Aorta (tissue), 5 donors: ENCODE measurements around the gene CFAP53. TPM values are rescaled to one million over a fixed set of nuclear protein-coding genes. Genes with fewer than 3 reads are reported as not detected.

ENCODE experiments used
- ATAC-seq: fragments of 200-7000 bp; cut with Tn5 transposase; one replicate; pipeline ENCODE4 v1.9.1; 2022; ENCODE audit warnings: moderate library complexity; ENCODE audit not compliant: low FRiP score
- DNase-seq, 2 donors: peaks; one replicate each; pipeline ENCODE4 v3.0.0-alpha.2; 2020
- H3K27ac ChIP-seq, 2 donors: one replicate each; pipeline ENCODE4 v1.5.1; 2013; ENCODE audit warnings: low read length in 2 of 2, mild to moderate bottlenecking in 2 of 2, moderate library complexity in 2 of 2, control low read depth in 1 of 2, inconsistent platforms in 1 of 2, low read depth in 1 of 2
- H3K27me3 ChIP-seq, 2 donors: one replicate each; pipeline ENCODE4 v1.6.1; 2013; ENCODE audit warnings: control low read depth in 1 of 2, low read length in 1 of 2, mild to moderate bottlenecking in 1 of 2, moderate library complexity in 1 of 2; ENCODE audit not compliant: insufficient read depth in 2 of 2, control insufficient read depth in 1 of 2
- H3K36me3 ChIP-seq, 2 donors: one replicate each; pipeline ENCODE4 v1.6.1; 2013; ENCODE audit warnings: control low read depth in 1 of 2, low read length in 1 of 2, mild to moderate bottlenecking in 1 of 2; ENCODE audit not compliant: insufficient read depth in 2 of 2, control insufficient read depth in 1 of 2
- H3K4me1 ChIP-seq, 2 donors: one replicate each; pipeline ENCODE4 v1.6.1; 2013; ENCODE audit warnings: low read length in 2 of 2, control low read depth in 1 of 2, mild to moderate bottlenecking in 1 of 2, moderate library complexity in 1 of 2; ENCODE audit not compliant: insufficient read depth in 2 of 2, control insufficient read depth in 1 of 2
- H3K4me3 ChIP-seq, 2 donors: one replicate each; pipeline ENCODE4 v1.5.1; 2013; ENCODE audit warnings: low read length in 2 of 2, control low read depth in 1 of 2, mild to moderate bottlenecking in 1 of 2
- H3K9me3 ChIP-seq: one replicate; pipeline ENCODE4 v1.6.1; 2013; ENCODE audit warnings: mild to moderate bottlenecking, low read length; ENCODE audit not compliant: control insufficient read depth
- WGBS, 2 donors: extraction: QIAGEN DNeasy Blood & Tissue Kit; methylation state at CpG; one replicate each; pipeline ENCODE4 v1.1.7; 2013; 5-methylcytosine and 5-hydroxymethylcytosine counted together
- intact Hi-C, 2 donors: fragments of 100-400 bp; cut with DNase I; formaldehyde crosslinking; loops; one replicate each; pipeline versions ENCODE4 v1.14.2 to v1.15.0; 2022
- polyA plus RNA-seq, 2 donors: library from polyadenylated mRNA; stranded (reverse); fragments of 200-250 nt; gene quantifications; one replicate each; pipeline ENCODE4 v1.2.3, GENCODE V29; 2013
- total RNA-seq, 2 donors: library from RNA; stranded (reverse); fragmentation: NEBNext Ultra II Directional; extraction: Animal tissue kit (Norgen Biotek cat#: 25700); gene quantifications; one replicate each; pipeline ENCODE4 v1.2.1, GENCODE V29; 2021
- donor health status: healthy with polysubstance abuse.
- donor health status: Bipolar disorder and iron deficiency.
- donor health status: DM: no; HTN: no; CAD: no.
- donor health status: DM: no; HTN: no; CAD: no.
- donor health status: DM: yes; HTN: yes; CAD: no.

Gene CFAP53
- total and polyA plus RNA-seq, 4 donors, result 0.39 to 0.61 (median 0.49) TPM; not detected in 1

DNA sequence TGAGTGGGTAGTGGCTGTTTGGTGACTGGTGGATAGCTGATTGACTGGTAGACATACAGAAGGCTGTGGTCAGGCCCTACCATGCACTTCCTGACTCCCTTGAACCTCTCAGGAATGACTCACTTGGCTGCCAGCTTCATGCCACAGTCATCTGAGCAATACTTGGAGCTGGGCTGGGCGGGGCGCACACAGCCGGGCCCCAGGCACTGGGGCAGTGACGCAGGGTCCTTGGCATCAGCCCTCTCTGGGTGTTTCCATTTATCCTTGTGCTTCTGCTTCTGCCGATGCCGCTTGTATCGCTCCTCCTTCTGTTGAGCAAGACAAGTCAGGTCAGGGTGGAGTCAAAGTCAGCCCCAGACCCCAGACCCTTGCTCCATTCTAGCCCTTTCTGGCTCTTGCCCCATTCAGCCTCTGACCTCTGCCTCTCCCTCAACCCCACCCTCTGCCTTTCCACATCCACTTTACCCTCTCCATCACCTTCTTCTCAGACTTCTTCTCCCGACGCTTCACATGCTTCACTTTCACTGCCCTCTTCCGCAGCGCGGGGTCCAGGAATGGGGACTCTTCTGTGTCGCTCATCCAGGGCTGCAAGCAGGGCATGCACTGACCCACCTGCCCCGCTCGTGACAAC lies 18.1 kb upstream of the CFAP53 start:
- Histone ChIP-seq H3K9me3 (no peaks in the 10 kb centered on the region), H3K4me1 (peaks cover 0 to 3% of the 10 kb centered on the region in 2 donors), H3K4me3 (no peak overlapping the region), H3K27ac (no peak overlapping the region), H3K36me3 (peaks cover 0 to 4% of the 10 kb centered on the region in 2 donors), H3K27me3 (no peaks in the 10 kb centered on the region)
- 92 to 93% methylated on average over 15 of the region's 15 CpGs for WGBS, 2 donors
- DNase-seq, result no peak
- intact Hi-C loops, result loop anchor here (10.0 kb wide), 4 partner anchors 90 to 910 kb away; partner anchors contain the start of genes SKA1 (in 2 of the 2), ACAA2 (in 1 of the 2), MEX3C (in 1 of the 2) and RPL17 (in 1 of the 2)
- no peak for ATAC-seq

DNA sequence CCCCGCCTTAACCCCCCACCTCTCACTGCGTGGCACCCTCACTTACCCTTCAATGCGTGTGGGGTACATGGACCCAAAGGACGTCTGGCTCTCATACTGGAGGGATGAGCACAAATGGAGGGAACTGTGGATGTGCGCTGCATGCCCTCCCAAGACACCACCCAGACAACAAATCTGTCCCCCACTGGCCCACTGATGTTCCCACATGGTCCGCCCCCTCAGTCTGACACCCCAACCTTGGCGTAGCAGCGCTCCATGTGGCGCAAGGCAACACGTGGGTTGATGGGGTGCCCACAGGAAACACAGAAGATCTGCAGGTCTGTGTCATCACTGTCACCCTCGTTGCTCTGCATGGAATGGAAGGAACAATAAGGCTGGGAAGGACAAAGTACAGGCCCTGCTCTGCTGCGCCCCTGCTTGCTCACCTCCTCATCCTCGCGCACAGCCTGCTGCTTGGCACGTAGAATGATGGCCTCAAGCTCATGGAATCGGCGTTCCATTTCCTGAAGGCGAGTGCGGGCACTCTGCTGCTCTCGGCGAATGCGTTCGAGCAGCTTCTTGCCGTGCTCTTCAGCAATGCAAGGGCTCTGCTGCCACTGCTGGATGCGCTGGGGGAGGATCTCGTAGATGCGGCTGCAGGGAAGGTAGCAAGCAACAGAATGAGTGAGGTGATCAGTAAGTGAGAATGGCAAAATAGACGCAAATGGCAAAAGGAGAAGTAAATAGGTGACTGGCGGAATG lies 17.3 kb upstream of the CFAP53 start:
- no peak for DNase-seq
- peaks cover 0 to 4% of the 10 kb centered on the region in 2 donors for H3K36me3 ChIP-seq
- no peak overlapping the region for H3K27ac ChIP-seq
- H3K4me1 ChIP-seq, result peaks cover 0 to 3% of the 10 kb centered on the region in 2 donors
- intact Hi-C loops, result loop anchor here (10.0 kb wide), 4 partner anchors 91 to 911 kb away; partner anchors contain the start of genes SKA1 (in 2 of the 2), ACAA2 (in 1 of the 2), MEX3C (in 1 of the 2) and RPL17 (in 1 of the 2)
- no peak overlapping the region for H3K4me3 ChIP-seq
- WGBS, 2 donors, result 92 to 94% methylated on average over 29 of the region's 29 CpGs
- no peaks in the 10 kb centered on the region for H3K9me3 ChIP-seq
- H3K27me3 ChIP-seq, result no peaks in the 10 kb centered on the region
- no peak for ATAC-seq

DNA sequence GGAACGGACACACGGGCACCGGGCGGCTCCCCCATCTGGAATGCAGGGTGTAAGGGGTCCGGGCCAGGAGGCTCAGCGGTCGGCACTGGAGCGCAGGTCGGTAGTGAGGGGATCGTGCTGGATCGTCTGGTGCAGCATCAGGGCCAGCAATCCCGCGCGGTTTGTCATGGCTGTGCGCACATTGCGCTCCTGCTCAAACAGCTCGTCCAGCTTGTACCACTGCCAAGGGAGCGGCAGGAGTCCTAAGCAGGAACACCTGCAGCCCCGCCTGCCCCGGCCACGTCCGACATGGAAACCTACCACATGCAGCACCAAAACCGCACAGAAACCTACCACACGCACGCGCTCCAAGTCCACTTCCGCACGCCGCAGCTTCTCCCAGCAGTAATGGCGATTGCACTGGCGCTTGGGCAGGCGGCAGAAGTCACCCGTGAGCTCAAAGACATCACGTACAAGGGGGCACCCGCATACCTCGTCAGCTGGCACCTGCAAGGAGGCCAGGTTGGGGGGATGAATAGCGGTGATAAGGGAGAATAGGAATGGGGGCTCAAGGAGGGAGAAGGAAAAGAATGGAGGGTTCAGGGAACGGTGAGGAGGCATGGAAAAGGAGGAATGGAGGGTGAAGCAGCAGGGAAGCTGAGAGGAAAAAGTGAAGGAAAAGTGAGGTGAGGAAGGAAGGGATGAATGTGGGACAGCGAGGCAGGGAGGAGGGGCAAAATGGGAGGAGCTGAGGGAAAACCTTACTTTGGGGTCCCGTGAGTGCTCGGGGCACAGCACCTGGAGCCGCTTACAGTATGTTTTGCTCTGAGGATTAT lies 16.4 kb upstream of the CFAP53 start:
- Histone ChIP-seq H3K9me3 (no peaks in the 10 kb centered on the region), H3K4me3 (no peak overlapping the region), H3K4me1 (peaks cover 0 to 3% of the 10 kb centered on the region in 2 donors), H3K27me3 (no peaks in the 10 kb centered on the region), H3K36me3 (peaks cover 0 to 4% of the 10 kb centered on the region in 2 donors), H3K27ac (no peak overlapping the region)
- DNase-seq, result peak in 1 of 2 donors; percentile 56
- intact Hi-C loops, result loop anchor here (10.0 kb wide), 4 partner anchors 92 to 912 kb away; partner anchors contain the start of genes SKA1 (in 2 of the 2), ACAA2 (in 1 of the 2), MEX3C (in 1 of the 2) and RPL17 (in 1 of the 2)
- no peak for ATAC-seq
- 92 to 94% methylated on average over 41 to 42 of the region's 42 CpGs for WGBS, 2 donors

DNA sequence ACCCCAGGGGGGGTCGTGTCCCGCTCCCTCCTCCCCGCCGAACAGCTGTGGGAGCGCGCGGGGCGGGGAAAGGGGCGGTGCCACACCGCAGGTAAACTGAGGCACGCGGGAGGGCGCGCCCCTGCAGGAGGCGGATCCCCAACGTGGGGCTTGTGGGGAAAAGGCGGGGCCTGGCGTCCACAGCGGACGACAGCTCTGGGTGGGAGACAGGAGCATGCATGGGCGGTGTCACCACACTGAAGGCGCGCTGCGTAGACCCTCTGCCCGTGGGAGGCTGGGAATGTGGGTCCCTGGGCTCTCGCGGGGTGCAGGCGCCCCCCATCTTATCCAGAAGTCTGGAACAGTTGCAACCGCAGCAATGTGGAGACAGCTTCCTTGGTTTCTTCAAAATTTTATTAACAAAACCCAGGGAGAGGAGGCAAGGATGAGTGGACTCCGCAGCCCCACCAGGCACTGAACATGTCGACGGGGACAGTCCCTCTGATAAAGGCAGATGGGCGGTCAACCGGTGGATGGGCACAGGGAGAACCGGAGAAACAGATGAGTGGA lies 15.8 kb upstream of the CFAP53 start:
- no peak for DNase-seq
- ATAC-seq, result peak; percentile 0
- intact Hi-C loops, result loop anchor here (10.0 kb wide), 4 partner anchors 93 to 913 kb away; partner anchors contain the start of genes SKA1 (in 2 of the 2), ACAA2 (in 1 of the 2), MEX3C (in 1 of the 2) and RPL17 (in 1 of the 2)

DNA sequence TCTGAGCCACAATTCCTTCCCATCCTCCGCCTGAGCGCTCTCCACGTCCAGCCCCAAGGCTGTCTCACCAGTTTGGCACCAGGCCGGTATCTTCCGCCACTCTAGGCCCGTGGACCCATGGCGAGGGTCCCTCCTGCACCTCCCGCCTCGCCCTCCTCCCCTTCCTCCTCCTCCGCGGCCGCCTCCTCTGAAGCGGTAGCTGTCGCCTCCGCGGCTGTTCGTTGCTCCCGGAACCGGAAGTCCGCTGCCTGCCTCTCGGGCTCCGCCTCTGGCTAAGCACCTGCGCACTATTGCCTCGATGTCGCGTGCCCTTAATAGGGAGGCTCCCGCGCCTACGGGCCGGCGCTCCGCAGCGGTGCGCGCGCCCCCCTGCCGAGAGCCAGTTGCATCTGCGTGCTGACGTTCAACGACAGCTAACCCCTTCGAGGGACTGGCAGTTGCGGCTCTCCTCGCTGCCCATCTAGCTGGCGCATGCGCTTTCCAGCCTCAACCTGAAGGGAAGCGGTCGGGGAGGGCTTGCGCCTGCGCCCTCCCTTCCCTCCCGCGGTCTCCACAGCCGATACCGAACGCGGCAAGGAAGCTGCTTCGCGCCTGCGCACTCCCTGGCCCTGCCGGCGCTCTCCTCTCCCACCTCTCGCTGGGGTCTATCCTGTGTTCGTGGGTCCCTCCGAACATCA lies 15.1 kb upstream of the CFAP53 start, which contains the start of gene MBD1:
Gene MBD1 (minus strand): TSS at position 229 of the 677 bp plus-strand sequence. CDS start 1,531 bp downstream, outside the sequence.
- intact Hi-C loops, result loop anchor here (10.0 kb wide), 4 partner anchors 93 to 913 kb away; partner anchors contain the start of genes SKA1 (in 2 of the 2), ACAA2 (in 1 of the 2), MEX3C (in 1 of the 2) and RPL17 (in 1 of the 2)
- H3K27me3 ChIP-seq, result no peaks in the 10 kb centered on the region
- peak within 1 kb of the TSS; percentile 33 to 80 for H3K4me3 ChIP-seq
- peaks cover 0 to 3% of the 10 kb centered on the region in 2 donors for H3K4me1 ChIP-seq
- H3K27ac ChIP-seq, result peak within 1 kb of the TSS; percentile 6 to 75
- H3K9me3 ChIP-seq, result no peaks in the 10 kb centered on the region
- ATAC-seq (peak; percentile 96), DNase-seq (peak; percentile 99)
- H3K36me3 ChIP-seq, result peaks cover 0 to 8% of the 10 kb centered on the region in 2 donors
- WGBS, 2 donors, result 0 to 1% methylated on average over 62 to 63 of the region's 63 CpGs

More for the DNA sequence above, 15.8 kb upstream of the CFAP53 start:
- peak overlapping the region; percentile 7 to 58 for H3K4me3 ChIP-seq
- 34 to 39% methylated on average over 33 to 35 of the region's 35 CpGs for WGBS, 2 donors
- no peaks in the 10 kb centered on the region for H3K27me3 ChIP-seq
- H3K9me3 ChIP-seq, result no peaks in the 10 kb centered on the region
- peaks cover 0 to 4% of the 10 kb centered on the region in 2 donors for H3K36me3 ChIP-seq
- H3K4me1 ChIP-seq, result peaks cover 0 to 3% of the 10 kb centered on the region in 2 donors
- H3K27ac ChIP-seq, result peak overlapping the region; percentile 6 to 64

DNA sequence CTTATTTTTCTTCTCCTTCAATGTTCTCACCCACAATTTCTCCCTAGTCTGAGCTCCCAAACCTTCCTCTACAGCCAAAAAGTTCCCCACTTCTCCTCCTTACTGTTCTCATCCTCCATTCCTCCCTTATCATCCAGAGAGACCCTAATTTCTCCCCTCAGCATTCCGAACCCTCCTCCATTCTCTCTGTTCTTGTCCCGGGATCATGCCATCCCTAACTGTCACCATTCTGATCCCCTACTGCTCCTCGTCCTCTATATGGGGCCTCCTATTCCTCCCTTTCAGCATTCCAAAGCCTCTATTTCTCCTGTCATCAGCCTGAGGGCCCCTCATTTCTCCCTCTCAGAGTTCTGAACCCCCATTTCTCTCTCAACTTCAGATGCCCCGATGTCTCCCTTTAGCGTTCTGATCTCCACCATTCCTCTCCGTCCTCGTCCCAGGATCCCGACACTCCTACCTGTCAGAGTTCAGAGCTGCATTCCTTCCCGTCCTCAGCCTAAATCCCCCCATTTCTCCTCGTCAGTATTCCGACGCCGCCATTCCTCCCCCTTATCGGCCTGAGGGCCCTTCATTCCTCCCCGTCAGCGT lies 14.5 kb upstream of the CFAP53 start:
- intact Hi-C loops, result loop anchor here (10.0 kb wide), 4 partner anchors 94 to 914 kb away; partner anchors contain the start of genes SKA1 (in 2 of the 2), ACAA2 (in 1 of the 2), MEX3C (in 1 of the 2) and RPL17 (in 1 of the 2)
- Histone ChIP-seq H3K27ac (peak overlapping the region in 1 of 2 donors; percentile 75), H3K4me1 (peaks cover 0 to 3% of the 10 kb centered on the region in 2 donors), H3K9me3 (no peaks in the 10 kb centered on the region), H3K27me3 (no peaks in the 10 kb centered on the region), H3K4me3 (peak overlapping the region; percentile 33 to 80), H3K36me3 (peaks cover 0 to 13% of the 10 kb centered on the region in 2 donors)
- DNase-seq (no peak), ATAC-seq (no peak)
- 1% methylated on average over 16 of the region's 16 CpGs for WGBS, 2 donors

DNA sequence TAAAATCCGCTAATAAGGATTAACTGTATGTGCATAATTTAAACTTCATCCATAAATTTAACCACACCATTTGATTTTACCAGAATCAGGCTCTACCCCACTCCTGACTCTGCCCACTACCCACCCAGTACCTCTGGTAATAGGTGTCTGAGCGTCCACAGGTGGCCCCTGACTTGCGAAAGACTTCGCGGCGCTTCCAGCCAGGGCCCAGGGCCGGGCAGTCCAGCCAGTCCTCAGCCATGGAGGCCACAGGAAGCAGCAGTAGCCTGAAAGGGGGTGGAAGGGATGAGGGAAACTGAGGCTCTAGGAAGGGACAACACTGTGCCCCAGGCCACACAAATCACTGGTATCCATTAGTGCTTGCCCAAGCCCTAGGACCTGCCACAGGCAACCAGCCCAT lies 13.5 kb upstream of the CFAP53 start:
- H3K27me3 ChIP-seq, result no peaks in the 10 kb centered on the region
- ATAC-seq (no peak), DNase-seq (no peak)
- no peak overlapping the region for H3K27ac ChIP-seq
- no peak overlapping the region for H3K4me3 ChIP-seq
- intact Hi-C loops, result loop anchor here (10.0 kb wide), 4 partner anchors 95 to 915 kb away; partner anchors contain the start of genes SKA1 (in 2 of the 2), ACAA2 (in 1 of the 2), MEX3C (in 1 of the 2) and RPL17 (in 1 of the 2)
- 95 to 96% methylated on average over 7 of the region's 7 CpGs for WGBS, 2 donors
- no peaks in the 10 kb centered on the region for H3K9me3 ChIP-seq
- peaks cover 0 to 23% of the 10 kb centered on the region in 2 donors for H3K36me3 ChIP-seq
- peaks cover 0 to 3% of the 10 kb centered on the region in 2 donors for H3K4me1 ChIP-seq
